Measurements from ENCODE around the gene NUTM2F. TPM values are rescaled to one million over a fixed set of nuclear protein-coding genes. Genes with fewer than 3 reads are reported as not detected.
"Not testable (repeated sequence)": the region's sequence is repeated elsewhere in the genome, so short reads cannot be mapped to it uniquely, and the experiment has no call there.

The NUTM2F gene
- total and polyA plus RNA-seq, 9 of the 15 experiments (the other 6 are each of a cell fraction or from before 2014, with no cell fraction given): 0.04 TPM; not detected in 8

DNA sequence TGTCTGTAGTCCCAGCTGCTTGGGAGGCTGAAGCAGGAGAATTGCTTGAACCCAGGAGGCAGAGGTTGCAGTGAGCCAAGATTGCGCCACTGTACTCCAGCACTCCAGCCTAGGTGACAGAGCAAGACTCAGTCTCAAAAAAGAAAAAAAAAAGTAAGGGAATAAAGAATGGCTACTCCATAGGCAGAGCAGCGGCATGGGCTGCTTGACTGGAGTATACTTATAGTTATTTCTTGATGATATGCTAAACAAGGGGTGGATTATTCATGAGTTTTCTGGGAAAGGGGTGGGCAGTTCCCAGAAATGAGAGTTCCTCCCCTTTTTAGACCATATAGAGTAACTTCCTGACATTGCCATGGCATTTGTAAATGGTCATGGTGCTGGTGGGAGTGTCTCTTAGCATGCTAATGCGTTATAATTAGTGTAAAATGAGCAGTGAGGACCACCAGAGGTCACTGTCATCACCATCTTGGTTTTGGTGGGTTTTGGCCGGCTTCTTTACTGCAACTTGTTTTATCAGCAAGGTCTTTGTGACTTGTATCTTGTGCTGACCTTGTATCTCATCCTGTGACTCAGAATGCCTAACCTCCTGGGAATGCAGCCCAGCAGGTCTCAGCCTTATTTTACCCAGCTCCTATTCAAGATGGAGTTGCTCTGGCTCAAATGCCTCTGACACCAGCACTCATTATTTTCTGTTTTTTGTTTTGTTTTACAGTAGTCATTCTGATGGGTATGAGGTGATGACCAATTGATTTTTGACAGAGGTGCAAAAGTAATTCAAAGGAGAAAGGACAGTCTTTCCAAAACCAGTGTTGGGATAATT lies 23.7 kb upstream of the NUTM2F start:
- H3K9me1 ChIP-seq (ENCODE audit: control insufficient read depth, insufficient read depth, low read length); POLR2A ChIA-PET; CTCF ChIA-PET (ENCODE audit: low intra/inter-chr PET ratio); H3K36me3 ChIP-seq (ENCODE audit: control insufficient read depth, insufficient read depth, low read length); H3K9ac ChIP-seq (ENCODE audit: insufficient read depth in 1 of 2, low read depth in 2 of 2, low read length in 2 of 2); H2AFZ ChIP-seq (ENCODE audit: low read depth, low read length); H3K27ac ChIP-seq (ENCODE audit: extremely low read depth, low read depth, low read length); DNase-seq (ENCODE audit: extremely low read depth in 1 of 4, low spot score in 3 of 4); H3K4me2 ChIP-seq (ENCODE audit: insufficient read depth, low read length); H3K4me3 ChIP-seq; H3K27me3 ChIP-seq (ENCODE audit: control insufficient read depth in 2 of 2, insufficient read depth in 2 of 2, low read length in 2 of 2); H3K9me3 ChIP-seq (replicated peaks; ENCODE audit: control insufficient read depth, insufficient read depth, low read depth, low read length); in situ Hi-C loops (cut with MboI); intact Hi-C loops (cut with micrococcal nuclease); H3K4me1 ChIP-seq (replicated peaks in 1 of 2; ENCODE audit: control insufficient read depth in 2 of 2, insufficient read depth in 2 of 2, low read length in 2 of 2); BruUV-seq (replicated peaks); H4K20me1 ChIP-seq (replicated peaks; ENCODE audit: control insufficient read depth, insufficient read depth, low read length); H3K79me2 ChIP-seq (ENCODE audit: control insufficient read depth, insufficient read depth, low read length); TF ChIP-seq NR2C2 (CRISPR knock-in tag; IDR thresholded peaks at IDR 0.05): not testable (repeated sequence)
- FAIRE-seq (peak; percentile 80), ATAC-seq (peak; percentile 82)
- TF ChIP-seq FOSL1 (tag; conservative IDR thresholded peaks at IDR 0.05): peak; percentile 42
- TF ChIP-seq ZNF589 (CRISPR knock-in tag; IDR thresholded peaks at IDR 0.05; ENCODE audit: low read depth): peak; percentile 41; the same call in 1 of the 2 replicates
- peak; percentile 26; the same call in 1 of the 2 replicates for TF ChIP-seq NR2C2 (tag; IDR thresholded peaks at IDR 0.05)
- 0 out of 2 replicates have a peak, but pooled peaks have one; percentile 41 for TF ChIP-seq ZNF175 (CRISPR knock-in tag; IDR thresholded peaks at IDR 0.05; ENCODE audit: low read depth)
- TF ChIP-seq, protein P1, sequence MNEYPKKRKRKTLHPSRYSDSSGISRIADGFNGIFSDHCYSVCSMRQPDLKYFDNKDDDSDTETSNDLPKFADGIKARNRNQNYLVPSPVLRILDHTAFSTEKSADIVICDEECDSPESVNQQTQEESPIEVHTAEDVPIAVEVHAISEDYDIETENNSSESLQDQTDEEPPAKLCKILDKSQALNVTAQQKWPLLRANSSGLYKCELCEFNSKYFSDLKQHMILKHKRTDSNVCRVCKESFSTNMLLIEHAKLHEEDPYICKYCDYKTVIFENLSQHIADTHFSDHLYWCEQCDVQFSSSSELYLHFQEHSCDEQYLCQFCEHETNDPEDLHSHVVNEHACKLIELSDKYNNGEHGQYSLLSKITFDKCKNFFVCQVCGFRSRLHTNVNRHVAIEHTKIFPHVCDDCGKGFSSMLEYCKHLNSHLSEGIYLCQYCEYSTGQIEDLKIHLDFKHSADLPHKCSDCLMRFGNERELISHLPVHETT (CRISPR knock-in tag; conservative IDR thresholded peaks at IDR 0.05 in 1 of 2, IDR thresholded peaks at IDR 0.05 in 1 of 2): 0 out of 4 replicates have a peak, but pooled peaks of 1 of the 2 experiments have one; percentile 28
- TF ChIP-seq, protein P2, sequence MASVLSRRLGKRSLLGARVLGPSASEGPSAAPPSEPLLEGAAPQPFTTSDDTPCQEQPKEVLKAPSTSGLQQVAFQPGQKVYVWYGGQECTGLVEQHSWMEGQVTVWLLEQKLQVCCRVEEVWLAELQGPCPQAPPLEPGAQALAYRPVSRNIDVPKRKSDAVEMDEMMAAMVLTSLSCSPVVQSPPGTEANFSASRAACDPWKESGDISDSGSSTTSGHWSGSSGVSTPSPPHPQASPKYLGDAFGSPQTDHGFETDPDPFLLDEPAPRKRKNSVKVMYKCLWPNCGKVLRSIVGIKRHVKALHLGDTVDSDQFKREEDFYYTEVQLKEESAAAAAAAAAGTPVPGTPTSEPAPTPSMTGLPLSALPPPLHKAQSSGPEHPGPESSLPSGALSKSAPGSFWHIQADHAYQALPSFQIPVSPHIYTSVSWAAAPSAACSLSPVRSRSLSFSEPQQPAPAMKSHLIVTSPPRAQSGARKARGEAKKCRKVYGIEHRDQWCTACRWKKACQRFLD (CRISPR knock-in tag; IDR thresholded peaks at IDR 0.05): peak; percentile 54; the same call in 1 of the 2 replicates
- TF ChIP-seq SRF (CRISPR knock-in tag; IDR thresholded peaks at IDR 0.05): peak in 1 of 2 experiments; percentile 91; a peak in 2 of 4 replicates
- TF ChIP-seq STAT5A (IDR thresholded peaks at IDR 0.05; ENCODE audit: borderline replicate concordance, low read length): peak; percentile 33; the same call in 1 of the 2 replicates
- no CpG with 5 or more reads among the region's 4 CpGs for WGBS (ENCODE audit: insufficient coverage, low coverage, missing lambda C conversion rate)

DNA sequence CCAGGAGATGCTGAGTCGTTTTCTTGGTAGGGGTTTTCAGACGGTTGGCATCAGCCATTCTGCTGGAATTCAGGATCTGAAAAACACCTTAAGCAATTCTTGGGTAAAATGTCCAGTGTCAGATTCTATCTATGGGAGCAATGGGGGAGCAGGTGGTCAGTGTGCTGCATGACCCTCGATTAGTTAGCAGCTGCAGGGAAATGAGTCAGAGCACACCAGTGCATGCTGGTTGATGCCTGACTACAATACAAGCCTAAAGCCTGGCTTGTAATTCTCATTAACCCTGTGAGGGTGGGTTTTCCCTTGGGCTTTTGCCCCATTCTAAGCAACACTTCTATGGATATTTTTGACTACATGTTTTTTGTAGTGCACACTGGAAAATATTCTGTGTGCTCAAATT lies 20.3 kb upstream of the NUTM2F start:
- H3K4me3 ChIP-seq; ATAC-seq; H3K27ac ChIP-seq (ENCODE audit: extremely low read depth, low read depth, low read length); H3K4me1 ChIP-seq (replicated peaks in 1 of 2; ENCODE audit: control insufficient read depth in 2 of 2, insufficient read depth in 2 of 2, low read length in 2 of 2); H3K36me3 ChIP-seq (ENCODE audit: control insufficient read depth, insufficient read depth, low read length); CTCF ChIA-PET (ENCODE audit: low intra/inter-chr PET ratio); BruUV-seq (replicated peaks); H2AFZ ChIP-seq (ENCODE audit: low read depth, low read length); H3K27me3 ChIP-seq (ENCODE audit: control insufficient read depth in 2 of 2, insufficient read depth in 2 of 2, low read length in 2 of 2); in situ Hi-C loops (cut with MboI); H3K79me2 ChIP-seq (ENCODE audit: control insufficient read depth, insufficient read depth, low read length); POLR2A ChIA-PET; H3K9me3 ChIP-seq (replicated peaks; ENCODE audit: control insufficient read depth, insufficient read depth, low read depth, low read length); H3K9ac ChIP-seq (ENCODE audit: insufficient read depth in 1 of 2, low read depth in 2 of 2, low read length in 2 of 2); H3K9me1 ChIP-seq (ENCODE audit: control insufficient read depth, insufficient read depth, low read length); intact Hi-C loops (cut with micrococcal nuclease); H4K20me1 ChIP-seq (replicated peaks; ENCODE audit: control insufficient read depth, insufficient read depth, low read length); H3K4me2 ChIP-seq (ENCODE audit: insufficient read depth, low read length); DNase-seq (ENCODE audit: extremely low read depth in 1 of 4, low spot score in 3 of 4): not testable (repeated sequence)
- peak; percentile 15 for FAIRE-seq
- no CpG with 5 or more reads among the region's 3 CpGs for WGBS (ENCODE audit: insufficient coverage, low coverage, missing lambda C conversion rate)
